Activated CD4-positive, alpha-beta T cell treated with anti-CD3 and anti-CD28 coated beads for 24 hours (primary cell): ENCODE measurements around the gene MAD2L2.

Experiments used
- DNase-seq, 2 donors: peaks; one replicate each; pipeline ENCODE4 v3.0.0-alpha.2; 2020; ENCODE audit warnings: low read depth in 2 of 2

MAD2L2 gene

DNA sequence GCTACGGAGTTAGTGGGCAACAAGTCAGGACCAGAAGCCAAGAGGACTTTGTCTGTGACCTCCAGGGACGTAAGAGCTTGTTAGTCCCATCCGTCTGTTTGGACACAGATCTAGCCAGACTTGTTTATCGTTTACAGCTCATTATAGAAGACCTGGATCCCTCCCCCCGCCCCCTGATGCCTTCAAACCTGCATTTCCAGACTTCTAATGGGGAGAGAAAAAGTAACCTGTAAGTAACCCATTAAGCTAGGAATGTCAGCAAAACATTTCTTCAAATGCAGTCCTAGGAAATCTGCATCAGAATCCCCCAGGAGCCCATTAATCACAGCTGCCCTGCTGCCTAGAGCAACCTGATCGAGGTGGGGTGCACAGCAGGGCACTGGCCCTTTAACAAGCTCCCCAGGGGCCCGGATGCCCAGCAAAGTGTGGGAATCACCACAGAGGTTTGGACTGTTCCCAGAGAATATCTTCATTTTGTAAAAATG lies 1.4 kb upstream of the MAD2L2 start:
- DNase-seq, result no peak

- no peak for DNase-seq
These were observed 478 bp downstream of the MAD2L2 start for GRCh38 chr1:11680270-11681070.

GRCh38 chr1:11678442-11678841 lies 2.5 kb downstream of the MAD2L2 start:
- no peak for DNase-seq

- DNase-seq, result no peak
These were observed 4.4 kb downstream of the MAD2L2 start for GRCh38 chr1:11676386-11677103.

DNA sequence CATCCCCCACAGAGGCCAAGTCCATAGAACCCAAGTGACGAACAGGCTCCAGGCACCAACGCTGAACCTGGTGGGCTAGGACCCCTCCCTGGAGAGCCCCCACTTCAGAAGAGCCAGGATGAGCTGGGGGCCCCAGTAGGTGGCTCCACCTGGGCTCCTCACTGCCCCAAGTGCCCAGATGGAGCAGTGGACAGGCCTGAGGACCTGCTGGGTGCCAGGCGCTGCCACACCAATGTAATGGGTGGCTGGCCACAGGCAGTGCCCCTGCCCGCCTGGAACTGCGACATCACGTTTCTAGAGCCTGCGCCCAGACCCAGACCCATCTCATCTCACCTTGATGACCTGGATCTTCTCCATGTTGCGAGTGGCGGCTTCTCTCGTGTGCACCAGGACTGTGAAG lies 5.6 kb downstream of the MAD2L2 start:
- DNase-seq, result no peak

DNA sequence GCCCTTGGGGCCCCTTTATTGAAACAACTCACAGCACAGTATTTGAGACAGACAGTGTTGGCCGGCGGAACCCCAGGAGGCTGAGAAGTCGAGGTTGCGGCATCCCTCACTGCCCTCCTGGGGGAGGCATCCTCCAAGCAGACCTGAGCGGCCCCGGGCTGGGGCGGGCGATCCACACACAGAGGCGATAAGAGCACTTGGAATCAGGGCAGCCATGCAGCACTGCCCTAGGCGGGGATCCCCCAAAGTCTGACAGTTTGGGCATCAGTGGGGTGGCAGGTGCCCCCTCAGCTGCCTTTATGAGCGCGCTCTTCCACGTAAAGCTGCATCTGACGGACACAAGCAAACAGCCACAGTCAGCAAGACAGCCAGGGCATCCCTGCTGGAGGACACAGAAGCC lies 6.5 kb downstream of the MAD2L2 start:
- no peak for DNase-seq

DNA sequence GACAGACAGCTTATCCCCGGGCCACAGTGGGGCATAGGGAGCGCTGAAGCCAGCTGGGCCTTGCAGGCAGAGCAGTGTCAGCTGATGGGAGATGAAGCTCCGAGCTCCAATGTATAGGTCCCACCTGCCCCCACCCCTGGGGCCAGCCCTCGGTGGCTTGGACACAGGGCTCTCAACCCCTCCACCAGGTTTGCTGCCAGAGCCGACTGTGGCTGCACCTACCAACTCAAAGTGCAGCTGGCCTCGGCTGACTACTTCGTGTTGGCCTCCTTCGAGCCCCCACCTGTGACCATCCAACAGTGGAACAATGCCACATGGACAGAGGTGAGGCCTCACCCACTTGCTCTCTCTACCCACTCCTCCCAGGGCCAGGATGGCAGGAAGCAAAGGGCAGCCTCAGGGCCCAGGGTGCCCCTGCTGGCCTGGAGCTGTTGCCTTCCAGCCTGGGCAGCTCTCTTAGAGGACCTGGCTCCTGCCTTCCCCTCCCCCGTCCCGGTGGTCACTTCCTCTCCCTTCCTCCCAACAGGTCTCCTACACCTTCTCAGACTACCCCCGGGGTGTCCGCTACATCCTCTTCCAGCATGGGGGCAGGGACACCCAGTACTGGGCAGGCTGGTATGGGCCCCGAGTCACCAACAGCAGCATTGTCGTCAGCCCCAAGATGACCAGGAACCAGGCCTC lies 7.7 kb downstream of the MAD2L2 start:
- DNase-seq, result no peak

- DNase-seq, result no peak
These were observed 9.2 kb downstream of the MAD2L2 start for GRCh38 chr1:11671544-11672286.

- DNase-seq, result no peak
These were observed 9.8 kb downstream of the MAD2L2 start for GRCh38 chr1:11671205-11671543.

DNA sequence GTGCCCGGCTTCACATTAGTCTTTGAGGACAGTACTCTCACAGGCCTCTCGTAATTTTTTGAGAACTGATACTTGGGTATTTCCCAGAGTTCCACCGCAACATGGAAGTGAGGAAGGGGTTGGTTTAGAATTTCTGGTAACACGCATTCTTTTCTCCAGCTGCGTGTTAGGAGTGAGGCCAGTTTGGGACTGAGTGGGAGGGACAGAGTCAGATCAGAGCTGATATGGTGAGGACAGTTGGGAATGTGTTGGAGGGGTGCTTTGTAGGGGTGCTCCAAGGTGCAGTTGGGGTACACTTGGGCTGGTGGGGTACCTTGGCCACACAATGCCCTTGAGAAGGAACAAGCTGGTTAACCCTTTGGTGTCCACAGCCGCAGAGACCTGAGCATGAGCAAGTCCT lies 10.2 kb downstream of the MAD2L2 start:
- no peak for DNase-seq

DNA sequence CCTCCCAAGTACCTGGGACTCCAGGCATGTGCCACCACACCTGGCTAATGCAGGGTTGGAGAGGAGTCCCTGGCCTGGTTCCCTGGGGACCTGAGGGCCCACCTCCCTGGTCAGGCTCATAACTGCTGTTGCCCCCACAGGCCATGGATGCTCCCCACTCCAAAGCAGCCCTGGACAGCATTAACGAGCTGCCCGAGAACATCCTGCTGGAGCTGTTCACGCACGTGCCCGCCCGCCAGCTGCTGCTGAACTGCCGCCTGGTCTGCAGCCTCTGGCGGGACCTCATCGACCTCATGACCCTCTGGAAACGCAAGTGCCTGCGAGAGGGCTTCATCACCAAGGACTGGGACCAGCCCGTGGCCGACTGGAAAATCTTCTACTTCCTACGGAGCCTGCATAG lies 12.4 kb downstream of the MAD2L2 start:
- no peak for DNase-seq

- DNase-seq, result peak; percentile 25 to 33
These were observed 16.4 kb downstream of the MAD2L2 start for GRCh38 chr1:11664336-11665065.

GRCh38 chr1:11661103-11661502 lies 19.8 kb downstream of the MAD2L2 start:
- no peak for DNase-seq

- no peak for DNase-seq
These were observed 21.2 kb downstream of the MAD2L2 start for GRCh38 chr1:11659748-11660147.

GRCh38 chr1:11658542-11658941 lies 22.4 kb downstream of the MAD2L2 start:
- DNase-seq, result no peak

DNA sequence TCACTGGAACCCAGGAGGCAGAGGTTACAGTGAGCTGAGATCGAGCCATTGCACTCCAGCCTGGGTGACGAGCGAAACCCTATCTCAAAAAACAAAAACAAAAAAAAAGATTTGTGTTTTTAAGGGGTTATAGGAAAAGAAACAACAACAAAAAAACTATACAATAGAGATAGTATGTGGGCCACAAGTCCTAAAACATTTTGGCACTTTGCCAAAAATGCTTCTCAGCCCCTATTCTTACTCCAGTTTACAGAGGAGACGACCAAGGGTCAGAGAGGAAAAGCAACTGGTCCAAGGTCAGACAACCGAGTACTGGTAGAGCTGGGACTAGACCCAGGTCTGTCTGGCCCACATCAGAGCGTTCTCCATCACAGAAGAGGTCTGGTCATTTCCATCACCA lies 23.3 kb downstream of the MAD2L2 start:
- no peak for DNase-seq

GRCh38 chr1:11654939-11655808 lies 25.8 kb downstream of the MAD2L2 start:
- no peak for DNase-seq

DNA sequence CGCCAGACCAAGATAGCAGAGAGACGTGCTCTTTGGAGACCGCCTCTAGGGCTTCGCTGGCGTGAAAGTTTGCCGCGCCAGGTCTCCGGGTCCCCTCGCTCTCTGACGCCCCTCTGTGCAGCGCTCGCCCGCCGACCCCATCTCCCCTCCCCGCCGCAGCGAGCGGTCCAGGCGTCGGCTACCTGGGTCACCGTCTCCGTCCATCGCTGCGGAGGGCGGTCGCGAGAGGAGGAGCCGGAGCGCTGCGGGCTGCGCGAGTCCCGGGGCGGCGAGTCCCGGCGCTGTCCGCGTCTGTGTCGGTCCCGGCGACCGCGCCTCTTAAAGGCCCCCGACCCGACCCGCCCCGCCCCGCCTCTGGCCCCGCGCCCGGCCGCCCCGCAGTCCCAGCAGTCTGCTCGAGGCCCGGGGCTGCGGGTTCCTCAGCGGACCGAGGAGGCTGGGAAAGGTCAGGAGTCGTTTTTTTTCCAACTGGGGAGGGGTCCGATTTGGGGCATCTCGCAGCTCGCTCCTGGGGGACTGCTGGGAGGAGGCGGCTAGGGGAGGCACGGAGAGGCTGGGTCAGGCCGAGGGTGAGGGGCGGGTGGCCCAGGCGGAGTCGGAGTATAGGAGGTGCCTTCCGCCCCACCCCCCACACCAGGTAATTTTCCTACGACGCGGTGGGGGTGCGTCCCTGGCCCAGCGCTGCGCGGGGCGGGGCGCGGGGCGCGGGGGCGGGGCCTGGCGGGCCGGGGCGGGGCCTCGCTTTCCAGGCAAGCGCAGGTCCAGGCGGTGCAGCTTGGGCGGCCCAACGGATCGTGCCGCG lies 26.6 kb downstream of the MAD2L2 start, which contains the start of the genes FBXO2 and FBXO44:
TSS of gene FBXO2 (minus strand) at position 293 of the 802 bp plus-strand sequence. CDS start at position 204, 89 bp downstream.
TSS of gene FBXO44 (plus strand) at position 741 of the 802 bp plus-strand sequence. CDS start 959 bp downstream, outside the sequence.
- DNase-seq, result peak; percentile 48 to 53

DNA sequence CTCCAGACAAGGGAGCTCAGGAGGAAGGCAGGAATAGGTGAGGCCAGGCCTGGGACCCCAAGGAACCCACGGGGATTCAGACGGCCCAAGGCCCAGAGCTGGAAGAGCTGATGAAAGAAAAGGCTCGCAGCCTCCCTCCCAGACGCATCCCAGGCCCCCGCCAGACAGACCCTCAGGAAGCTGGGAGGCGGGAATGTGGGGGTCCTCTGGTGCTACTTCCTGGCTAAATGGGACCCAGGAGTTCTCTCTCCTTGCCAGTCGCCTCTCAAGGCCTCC lies 27.1 kb downstream of the MAD2L2 start:
- DNase-seq, result no peak
